NT2/D1 (cell line): Measurements from ENCODE around the gene SLX4IP.

ENCODE experiments used
- SUZ12 ChIP-seq: IDR thresholded peaks from 2 replicates; pipeline ENCODE4 v1.6.1; 2011; ENCODE audit not compliant: insufficient read length, insufficient read depth; ENCODE audit errors: extremely low read depth
- YY1 ChIP-seq: IDR thresholded peaks from 2 replicates; pipeline ENCODE4 v1.6.1; 2011; ENCODE audit not compliant: insufficient read length, insufficient read depth
- ZNF274 ChIP-seq: IDR thresholded peaks from 2 replicates; pipeline ENCODE4 v1.6.1; 2011; ENCODE audit warnings: mild to moderate bottlenecking, low read depth, low read length

DNA sequence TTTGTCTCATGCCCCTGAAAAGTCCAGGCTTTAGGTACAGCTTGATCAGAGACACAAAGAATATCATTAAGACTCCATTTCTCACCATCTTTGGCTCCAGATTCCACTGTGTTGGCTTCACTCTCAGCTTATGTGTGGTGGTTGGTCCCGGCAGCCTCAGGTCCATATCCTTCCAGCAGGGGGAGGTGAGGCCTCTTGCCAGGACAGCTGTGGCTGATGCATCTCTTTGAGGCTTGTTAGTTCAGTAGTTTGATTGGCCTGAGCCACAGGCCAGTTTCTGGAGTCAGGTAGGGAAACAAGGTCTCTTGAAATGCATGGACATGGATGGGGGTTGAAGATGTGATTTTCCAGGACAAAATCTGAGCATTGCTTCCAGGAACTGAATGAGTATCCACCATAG lies 176.3 kb downstream of the SLX4IP start:
- TF ChIP-seq SUZ12 (no peak), YY1 (no peak), ZNF274 (no peak)
